IMR-90 (cell line): ENCODE measurements around the gene GMFB.

Experiments used
- BHLHE40 ChIP-seq: fragments of 150-350 bp; IDR thresholded peaks from 2 replicates; pipeline ENCODE4 v1.6.1; 2016; ENCODE audit warnings: mild to moderate bottlenecking, low read depth, low read length
- MAFK ChIP-seq: IDR thresholded peaks from 2 replicates; pipeline ENCODE4 v1.6.1; 2012; ENCODE audit warnings: low read depth, low read length, improper control_type of control experiment
- MXI1 ChIP-seq: IDR thresholded peaks from 2 replicates; pipeline ENCODE4 v1.6.1; 2012; ENCODE audit warnings: low read depth, mild to moderate bottlenecking, low read length, moderate library complexity, borderline replicate concordance
- POLR2A ChIP-seq: IDR thresholded peaks from 2 replicates; pipeline ENCODE4 v1.6.1; 2012; ENCODE audit warnings: mild to moderate bottlenecking, low read depth, low read length
- RCOR1 ChIP-seq: IDR thresholded peaks from 2 replicates; pipeline ENCODE4 v1.6.1; 2012; ENCODE audit warnings: mild to moderate bottlenecking, low read length, improper control_type of control experiment; ENCODE audit not compliant: insufficient replicate concordance
- USF2 ChIP-seq: fragments of 150-350 bp; IDR thresholded peaks from 2 replicates; pipeline ENCODE4 v1.6.1; 2017; ENCODE audit warnings: mild to moderate bottlenecking, antibody characterized with exemption, low read length, low read depth
- TF ChIP-seq, protein P1 (sequence below): conservative IDR thresholded peaks from 2 replicates; pipeline ENCODE4 v1.5.1; 2012; ENCODE audit warnings: mild to moderate bottlenecking, low read depth, low read length, improper control_type of control experiment

DNA sequence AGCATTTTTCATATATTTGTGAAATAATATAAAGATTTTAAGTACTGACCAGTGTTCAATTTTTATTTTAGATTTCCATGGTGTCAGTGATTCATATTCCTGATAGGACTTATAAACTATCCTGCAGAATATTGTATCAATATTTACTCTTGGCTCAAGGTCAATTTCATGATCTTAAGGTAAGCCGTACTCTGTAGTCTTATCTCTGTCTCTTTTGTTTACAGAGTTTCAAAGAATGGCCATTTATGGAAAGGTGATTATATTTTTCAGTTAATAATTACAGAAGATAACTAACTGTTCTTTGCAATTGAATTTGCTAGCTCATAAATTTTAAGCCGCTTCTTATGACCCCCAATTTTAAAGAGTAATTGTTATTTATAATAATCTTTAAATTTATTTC lies 48.9 kb upstream of the GMFB start:
- TF ChIP-seq, protein P1, sequence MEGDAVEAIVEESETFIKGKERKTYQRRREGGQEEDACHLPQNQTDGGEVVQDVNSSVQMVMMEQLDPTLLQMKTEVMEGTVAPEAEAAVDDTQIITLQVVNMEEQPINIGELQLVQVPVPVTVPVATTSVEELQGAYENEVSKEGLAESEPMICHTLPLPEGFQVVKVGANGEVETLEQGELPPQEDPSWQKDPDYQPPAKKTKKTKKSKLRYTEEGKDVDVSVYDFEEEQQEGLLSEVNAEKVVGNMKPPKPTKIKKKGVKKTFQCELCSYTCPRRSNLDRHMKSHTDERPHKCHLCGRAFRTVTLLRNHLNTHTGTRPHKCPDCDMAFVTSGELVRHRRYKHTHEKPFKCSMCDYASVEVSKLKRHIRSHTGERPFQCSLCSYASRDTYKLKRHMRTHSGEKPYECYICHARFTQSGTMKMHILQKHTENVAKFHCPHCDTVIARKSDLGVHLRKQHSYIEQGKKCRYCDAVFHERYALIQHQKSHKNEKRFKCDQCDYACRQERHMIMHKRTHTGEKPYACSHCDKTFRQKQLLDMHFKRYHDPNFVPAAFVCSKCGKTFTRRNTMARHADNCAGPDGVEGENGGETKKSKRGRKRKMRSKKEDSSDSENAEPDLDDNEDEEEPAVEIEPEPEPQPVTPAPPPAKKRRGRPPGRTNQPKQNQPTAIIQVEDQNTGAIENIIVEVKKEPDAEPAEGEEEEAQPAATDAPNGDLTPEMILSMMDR: no peak
- TF ChIP-seq USF2 (no peak), POLR2A (no peak), RCOR1 (no peak), MAFK (no peak), MXI1 (no peak), BHLHE40 (no peak)
